ENCODE data around the gene ZNF664.

Gene ZNF664

DNA sequence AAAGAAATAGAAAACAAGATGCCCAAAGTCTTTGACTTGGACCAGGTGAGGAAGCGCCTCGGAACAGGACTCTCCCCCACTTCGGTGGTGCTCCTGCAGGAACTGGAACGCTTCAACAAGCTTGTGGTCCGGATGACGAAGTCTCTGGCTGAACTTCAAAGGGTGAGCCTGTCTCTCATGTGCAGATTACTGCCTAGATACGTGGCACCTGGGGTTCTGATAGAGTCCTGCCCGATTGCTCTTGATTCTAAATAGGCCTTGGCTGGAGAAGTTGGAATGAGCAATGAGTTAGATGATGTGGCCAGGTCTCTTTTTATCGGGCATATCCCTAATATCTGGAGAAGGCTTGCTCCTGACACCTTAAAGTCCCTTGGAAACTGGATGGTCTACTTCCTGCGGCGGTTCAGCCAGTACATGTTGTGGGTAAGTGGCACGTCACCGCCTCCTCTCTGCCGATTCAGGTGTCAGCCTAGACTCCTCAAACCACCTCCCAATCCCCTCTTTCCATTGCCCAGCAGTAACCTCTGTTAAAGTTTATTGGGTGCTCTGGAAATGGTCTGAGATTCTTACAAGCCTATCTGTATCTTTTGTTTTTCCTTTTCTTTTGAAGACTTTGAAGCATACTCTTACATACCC lies 41.2 kb upstream of the ZNF664 start:
- TF ChIP-seq, protein P1, sequence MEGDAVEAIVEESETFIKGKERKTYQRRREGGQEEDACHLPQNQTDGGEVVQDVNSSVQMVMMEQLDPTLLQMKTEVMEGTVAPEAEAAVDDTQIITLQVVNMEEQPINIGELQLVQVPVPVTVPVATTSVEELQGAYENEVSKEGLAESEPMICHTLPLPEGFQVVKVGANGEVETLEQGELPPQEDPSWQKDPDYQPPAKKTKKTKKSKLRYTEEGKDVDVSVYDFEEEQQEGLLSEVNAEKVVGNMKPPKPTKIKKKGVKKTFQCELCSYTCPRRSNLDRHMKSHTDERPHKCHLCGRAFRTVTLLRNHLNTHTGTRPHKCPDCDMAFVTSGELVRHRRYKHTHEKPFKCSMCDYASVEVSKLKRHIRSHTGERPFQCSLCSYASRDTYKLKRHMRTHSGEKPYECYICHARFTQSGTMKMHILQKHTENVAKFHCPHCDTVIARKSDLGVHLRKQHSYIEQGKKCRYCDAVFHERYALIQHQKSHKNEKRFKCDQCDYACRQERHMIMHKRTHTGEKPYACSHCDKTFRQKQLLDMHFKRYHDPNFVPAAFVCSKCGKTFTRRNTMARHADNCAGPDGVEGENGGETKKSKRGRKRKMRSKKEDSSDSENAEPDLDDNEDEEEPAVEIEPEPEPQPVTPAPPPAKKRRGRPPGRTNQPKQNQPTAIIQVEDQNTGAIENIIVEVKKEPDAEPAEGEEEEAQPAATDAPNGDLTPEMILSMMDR (IDR thresholded peaks at IDR 0.05; ENCODE audit: low read depth, low read length): no peak
- no peak overlapping the region for H3K4me3 ChIP-seq (ENCODE audit: low read depth, low read length)

DNA sequence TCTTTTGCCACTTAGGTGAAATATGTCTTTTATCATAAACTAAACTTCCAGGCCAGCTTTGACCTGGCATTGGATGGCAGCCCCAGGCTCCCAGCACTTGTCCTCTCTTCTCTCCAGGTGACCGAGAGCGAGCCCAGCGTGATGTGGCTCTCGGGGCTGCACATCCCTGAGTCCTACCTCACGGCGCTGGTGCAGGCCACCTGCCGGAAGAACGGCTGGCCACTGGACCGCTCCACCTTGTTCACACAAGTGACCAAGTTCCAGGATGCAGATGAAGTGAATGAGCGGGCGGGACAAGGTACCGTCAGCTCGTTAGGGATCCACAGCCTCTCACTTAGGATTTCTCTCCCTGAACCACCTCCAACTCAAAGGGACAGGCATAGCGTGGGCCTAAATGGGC lies 39.8 kb upstream of the ZNF664 start:
- TF ChIP-seq, protein P1 (IDR thresholded peaks at IDR 0.05; ENCODE audit: low read depth, low read length): no peak
- H3K4me3 ChIP-seq (ENCODE audit: low read depth, low read length): no peak overlapping the region

DNA sequence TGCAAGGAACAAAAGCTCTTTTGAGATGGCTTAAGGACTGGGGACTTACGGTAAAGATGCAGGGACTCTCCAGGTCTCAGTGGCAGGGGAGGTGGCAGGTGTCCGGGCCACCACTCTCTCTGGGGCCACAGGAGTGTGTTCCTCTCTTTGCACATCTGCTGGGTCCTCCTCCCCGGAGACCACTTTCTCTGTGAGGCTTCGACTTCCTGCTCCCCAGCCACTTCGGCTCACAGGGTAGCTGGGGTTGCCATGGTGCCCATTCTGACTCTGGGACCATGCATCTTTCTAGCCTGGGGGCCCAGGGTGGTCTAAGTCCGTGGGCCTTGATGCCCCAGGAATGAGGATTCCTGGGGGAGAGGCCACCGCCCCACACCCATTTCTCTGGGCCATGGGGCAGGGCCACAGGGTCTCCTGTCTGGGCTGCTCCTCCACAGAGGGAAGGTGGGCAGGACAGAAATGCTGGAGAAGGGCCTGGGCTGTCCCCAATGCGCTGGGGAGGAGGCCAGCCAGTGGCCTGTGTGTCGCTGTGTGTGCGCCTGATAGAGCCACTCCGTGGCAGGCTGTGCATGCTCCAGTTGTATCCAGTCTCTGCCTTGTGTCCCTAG lies 38.9 kb upstream of the ZNF664 start:
- TF ChIP-seq, protein P1 (IDR thresholded peaks at IDR 0.05; ENCODE audit: low read depth, low read length): no peak
- no peak overlapping the region for H3K4me3 ChIP-seq (ENCODE audit: low read depth, low read length)

DNA sequence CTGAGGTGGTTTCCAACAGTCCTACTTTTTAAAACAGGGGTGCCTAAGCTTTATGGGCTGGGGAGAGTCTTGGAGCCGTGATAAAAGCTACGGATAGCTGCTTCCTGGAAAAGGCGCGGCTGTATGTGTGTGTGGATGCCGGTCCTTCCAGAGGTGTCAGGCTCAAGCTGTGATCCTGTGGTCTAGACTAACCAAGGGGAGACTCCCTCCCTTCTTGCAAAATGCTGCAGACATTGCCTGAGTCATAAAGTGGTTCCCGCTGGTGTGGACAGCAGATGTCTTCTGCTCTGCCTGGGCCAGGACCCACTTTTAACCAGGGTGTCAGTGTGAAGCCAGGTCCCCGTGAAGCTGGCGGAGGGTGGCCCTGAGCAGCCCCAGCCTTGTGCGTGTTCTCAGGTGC lies 38.2 kb upstream of the ZNF664 start:
- H3K4me3 ChIP-seq (ENCODE audit: low read depth, low read length): no peak overlapping the region
- TF ChIP-seq, protein P1 (IDR thresholded peaks at IDR 0.05; ENCODE audit: low read depth, low read length): no peak

DNA sequence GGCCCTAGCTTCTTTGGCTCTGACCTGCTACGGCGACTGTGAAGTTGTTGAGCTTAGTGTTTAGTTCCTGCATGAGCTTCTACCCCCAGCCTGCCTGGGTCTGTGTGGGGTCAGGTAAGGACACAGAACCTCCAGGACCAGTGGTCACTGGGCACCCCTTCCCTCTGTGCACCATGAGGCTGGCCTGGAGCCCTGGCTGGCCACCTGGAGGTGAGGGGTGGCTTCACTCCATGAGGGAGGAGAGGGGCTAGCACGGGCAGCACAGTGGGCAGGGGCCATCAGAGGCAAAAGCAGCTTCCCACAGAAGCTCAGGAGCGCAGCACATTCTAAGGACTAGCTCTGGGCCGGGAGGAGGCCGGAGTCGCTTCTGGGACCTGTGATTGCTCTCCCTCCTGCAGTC lies 37.1 kb upstream of the ZNF664 start:
- TF ChIP-seq, protein P1 (IDR thresholded peaks at IDR 0.05; ENCODE audit: low read depth, low read length): no peak
- H3K4me3 ChIP-seq (ENCODE audit: low read depth, low read length): no peak overlapping the region

DNA sequence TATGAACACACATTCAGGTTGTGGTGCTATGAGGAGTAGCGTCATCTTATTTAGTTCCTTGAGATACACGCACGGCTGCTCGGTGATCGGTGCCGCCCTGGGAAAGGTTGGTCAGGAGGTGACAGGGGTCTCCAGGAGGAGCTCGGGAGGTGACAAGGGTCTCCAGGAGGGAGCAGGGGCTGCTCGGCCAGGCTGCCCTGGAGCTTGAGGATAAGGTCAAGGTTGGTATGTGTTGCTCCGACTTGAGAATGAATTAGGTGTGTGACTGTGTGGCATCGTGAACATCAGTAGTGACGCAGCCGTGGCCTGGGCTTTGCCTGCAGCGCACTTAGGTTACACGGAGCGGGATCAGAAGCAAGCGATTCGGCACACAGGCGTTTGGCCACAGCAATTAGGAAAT lies 36.5 kb upstream of the ZNF664 start:
- TF ChIP-seq, protein P1 (IDR thresholded peaks at IDR 0.05; ENCODE audit: low read depth, low read length): no peak
- H3K4me3 ChIP-seq (ENCODE audit: low read depth, low read length): no peak overlapping the region

DNA sequence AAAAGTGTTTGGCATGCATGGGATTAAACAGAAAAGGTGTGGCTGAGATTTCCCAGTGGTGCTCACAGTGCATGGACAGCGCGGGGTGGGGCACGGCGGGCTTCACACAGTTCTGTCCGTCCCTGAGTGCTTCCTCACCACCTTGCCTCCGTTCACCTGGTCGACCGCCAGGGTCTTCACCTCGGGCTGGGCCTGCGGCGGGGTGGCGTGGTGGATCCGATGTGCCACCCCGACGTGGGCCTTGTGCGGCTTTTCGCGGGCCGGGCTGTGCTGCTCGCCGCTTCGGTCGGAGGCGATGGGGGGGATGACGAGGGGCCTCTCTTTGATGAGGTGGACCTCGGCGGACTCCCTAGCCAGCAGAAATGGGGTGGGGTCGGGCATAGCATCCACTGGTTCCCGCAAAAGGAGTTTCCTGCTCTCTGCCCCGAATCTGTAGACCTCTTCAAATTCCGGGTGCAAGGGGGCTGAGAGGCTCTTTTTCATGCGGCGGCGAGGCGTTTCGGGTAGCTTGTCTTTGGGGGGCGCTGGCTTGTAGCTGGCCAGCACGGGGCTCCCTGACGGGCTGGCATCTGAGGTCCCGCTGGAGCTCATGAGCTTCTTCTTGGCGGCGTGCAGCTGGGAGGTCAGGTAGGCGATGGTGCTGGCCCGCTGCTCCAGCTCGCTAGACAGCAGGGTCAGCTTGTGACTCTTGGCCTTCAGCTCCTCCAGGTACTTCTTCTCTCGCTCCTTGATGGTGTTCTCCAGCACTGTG lies 35.9 kb upstream of the ZNF664 start:
- no peak overlapping the region for H3K4me3 ChIP-seq (ENCODE audit: low read depth, low read length)
- TF ChIP-seq, protein P1 (IDR thresholded peaks at IDR 0.05; ENCODE audit: low read depth, low read length): no peak
